ENCODE results near the gene SPATA17.

Gene SPATA17

GRCh38 chr1:217911908-217912307 is 280.8 kb downstream of the SPATA17 start:
- DNase-seq (ENCODE audit: low read depth, low spot score): no peak

GRCh38 chr1:217917281-217917887 is 286.2 kb downstream of the SPATA17 start:
- no peak for DNase-seq (ENCODE audit: low read depth, low spot score)

GRCh38 chr1:217919683-217920388 is 288.7 kb downstream of the SPATA17 start:
- no peak for DNase-seq (ENCODE audit: low read depth, low spot score)

Measured in activated naive CD8-positive, alpha-beta T cell treated with anti-CD3 and anti-CD28 coated beads, Interleukin-2, amount 50 U/mL, for 16 hours (primary cell).